ENCODE data around the gene ANKRD9. TPM values are rescaled to one million over a fixed set of nuclear protein-coding genes. Genes with fewer than 3 reads are reported as not detected.

The ANKRD9 gene
- total and polyA plus RNA-seq, 10 of the 15 experiments (the other 5 are each of a cell fraction or from before 2014, with no cell fraction given) = 0.03 to 3.6 (median 0.49) TPM

GRCh38 chr14:102454711-102455110 is 54.9 kb downstream of the ANKRD9 start (continued):
- TF ChIP-seq ATF3 (IDR thresholded peaks at IDR 0.05; ENCODE audit: borderline replicate concordance, extremely low read depth, low read depth, low read length) (no peak), SIX5 (IDR thresholded peaks at IDR 0.05; ENCODE audit: low read depth, low read length, severe bottlenecking) (no peak), SKIL (IDR thresholded peaks at IDR 0.05; ENCODE audit: low read depth, poor library complexity, severe bottlenecking) (no peak), NFYA (IDR thresholded peaks at IDR 0.05; ENCODE audit: borderline replicate concordance, low read depth, low read length) (no peak), ETV6 (conservative IDR thresholded peaks at IDR 0.05 in 1 of 2, IDR thresholded peaks at IDR 0.05 in 1 of 2; ENCODE audit: borderline replicate concordance in 1 of 2, low read depth in 1 of 2) (no peak), ZNF24 (IDR thresholded peaks at IDR 0.05) (no peak), BHLHE40 (IDR thresholded peaks at IDR 0.05; ENCODE audit: borderline replicate concordance in 1 of 2, low read depth in 2 of 2, low read length in 1 of 2) (no peak)
- TF ChIP-seq, protein P1, sequence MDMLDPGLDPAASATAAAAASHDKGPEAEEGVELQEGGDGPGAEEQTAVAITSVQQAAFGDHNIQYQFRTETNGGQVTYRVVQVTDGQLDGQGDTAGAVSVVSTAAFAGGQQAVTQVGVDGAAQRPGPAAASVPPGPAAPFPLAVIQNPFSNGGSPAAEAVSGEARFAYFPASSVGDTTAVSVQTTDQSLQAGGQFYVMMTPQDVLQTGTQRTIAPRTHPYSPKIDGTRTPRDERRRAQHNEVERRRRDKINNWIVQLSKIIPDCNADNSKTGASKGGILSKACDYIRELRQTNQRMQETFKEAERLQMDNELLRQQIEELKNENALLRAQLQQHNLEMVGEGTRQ (IDR thresholded peaks at IDR 0.05; ENCODE audit: borderline replicate concordance, low read depth, low read length) = no peak
- TF ChIP-seq, protein P2, sequence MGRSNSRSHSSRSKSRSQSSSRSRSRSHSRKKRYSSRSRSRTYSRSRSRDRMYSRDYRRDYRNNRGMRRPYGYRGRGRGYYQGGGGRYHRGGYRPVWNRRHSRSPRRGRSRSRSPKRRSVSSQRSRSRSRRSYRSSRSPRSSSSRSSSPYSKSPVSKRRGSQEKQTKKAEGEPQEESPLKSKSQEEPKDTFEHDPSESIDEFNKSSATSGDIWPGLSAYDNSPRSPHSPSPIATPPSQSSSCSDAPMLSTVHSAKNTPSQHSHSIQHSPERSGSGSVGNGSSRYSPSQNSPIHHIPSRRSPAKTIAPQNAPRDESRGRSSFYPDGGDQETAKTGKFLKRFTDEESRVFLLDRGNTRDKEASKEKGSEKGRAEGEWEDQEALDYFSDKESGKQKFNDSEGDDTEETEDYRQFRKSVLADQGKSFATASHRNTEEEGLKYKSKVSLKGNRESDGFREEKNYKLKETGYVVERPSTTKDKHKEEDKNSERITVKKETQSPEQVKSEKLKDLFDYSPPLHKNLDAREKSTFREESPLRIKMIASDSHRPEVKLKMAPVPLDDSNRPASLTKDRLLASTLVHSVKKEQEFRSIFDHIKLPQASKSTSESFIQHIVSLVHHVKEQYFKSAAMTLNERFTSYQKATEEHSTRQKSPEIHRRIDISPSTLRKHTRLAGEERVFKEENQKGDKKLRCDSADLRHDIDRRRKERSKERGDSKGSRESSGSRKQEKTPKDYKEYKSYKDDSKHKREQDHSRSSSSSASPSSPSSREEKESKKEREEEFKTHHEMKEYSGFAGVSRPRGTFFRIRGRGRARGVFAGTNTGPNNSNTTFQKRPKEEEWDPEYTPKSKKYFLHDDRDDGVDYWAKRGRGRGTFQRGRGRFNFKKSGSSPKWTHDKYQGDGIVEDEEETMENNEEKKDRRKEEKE (IDR thresholded peaks at IDR 0.05) = no peak
- TF ChIP-seq, protein P3, sequence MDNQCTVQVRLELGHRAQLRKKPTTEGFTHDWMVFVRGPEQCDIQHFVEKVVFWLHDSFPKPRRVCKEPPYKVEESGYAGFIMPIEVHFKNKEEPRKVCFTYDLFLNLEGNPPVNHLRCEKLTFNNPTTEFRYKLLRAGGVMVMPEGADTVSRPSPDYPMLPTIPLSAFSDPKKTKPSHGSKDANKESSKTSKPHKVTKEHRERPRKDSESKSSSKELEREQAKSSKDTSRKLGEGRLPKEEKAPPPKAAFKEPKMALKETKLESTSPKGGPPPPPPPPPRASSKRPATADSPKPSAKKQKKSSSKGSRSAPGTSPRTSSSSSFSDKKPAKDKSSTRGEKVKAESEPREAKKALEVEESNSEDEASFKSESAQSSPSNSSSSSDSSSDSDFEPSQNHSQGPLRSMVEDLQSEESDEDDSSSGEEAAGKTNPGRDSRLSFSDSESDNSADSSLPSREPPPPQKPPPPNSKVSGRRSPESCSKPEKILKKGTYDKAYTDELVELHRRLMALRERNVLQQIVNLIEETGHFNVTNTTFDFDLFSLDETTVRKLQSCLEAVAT (IDR thresholded peaks at IDR 0.05) = no peak

Data from GM12878 (cell line).